ENCODE measurements around the gene AK1. TPM values are rescaled to one million over a fixed set of nuclear protein-coding genes. Genes with fewer than 3 reads are reported as not detected.

Gene AK1
- total and polyA plus RNA-seq, 2 of the 13 experiments (the other 11 are each of a cell fraction or from before 2014, with no cell fraction given) = 19.1 to 32.8 TPM

- TF ChIP-seq TCF7L2 (IDR thresholded peaks at IDR 0.05; ENCODE audit: low read depth, low read length) = no peak
- TF ChIP-seq CTCF (CRISPR knock-in tag; IDR thresholded peaks at IDR 0.05) = peak; percentile 31; the same call in 1 of the 2 replicates
- TF ChIP-seq ZBTB21 (CRISPR knock-in tag; IDR thresholded peaks at IDR 0.05) = no peak
- no peak for TF ChIP-seq ELK4 (CRISPR knock-in tag; IDR thresholded peaks at IDR 0.05; ENCODE audit: borderline replicate concordance)
- TF ChIP-seq ZNF335 (CRISPR knock-in tag; IDR thresholded peaks at IDR 0.05) = no peak; the same call in 1 of the 2 replicates
- TF ChIP-seq HOMEZ (CRISPR knock-in tag; IDR thresholded peaks at IDR 0.05; ENCODE audit: low read depth) = no peak
- TF ChIP-seq HDAC1 (CRISPR knock-in tag; IDR thresholded peaks at IDR 0.05) = peak; percentile 63
- peak; percentile 64 for TF ChIP-seq THAP11 (CRISPR knock-in tag; IDR thresholded peaks at IDR 0.05)
- no peak for TF ChIP-seq MNT (IDR thresholded peaks at IDR 0.05)
- TF ChIP-seq MTF2 (CRISPR knock-in tag; IDR thresholded peaks at IDR 0.05; ENCODE audit: borderline replicate concordance) = no peak
- no peak for TF ChIP-seq HDAC6 (IDR thresholded peaks at IDR 0.05; ENCODE audit: low read depth, low read length)
- peak; percentile 31; the same call in 1 of the 2 replicates for TF ChIP-seq MXD4 (CRISPR knock-in tag; IDR thresholded peaks at IDR 0.05)
- no peak for TF ChIP-seq MAFK (conservative IDR thresholded peaks at IDR 0.05 in 1 of 2, IDR thresholded peaks at IDR 0.05 in 1 of 2; ENCODE audit: low read length in 2 of 2)
- TF ChIP-seq EP300 (IDR thresholded peaks at IDR 0.05; ENCODE audit: low read depth in 2 of 2, low read length in 2 of 2) = peak in 1 of 2 experiments; percentile 79; a peak in 2 of 4 replicates
- TF ChIP-seq EP300 (CRISPR knock-in tag; IDR thresholded peaks at IDR 0.05; ENCODE audit: borderline replicate concordance) = peak; percentile 62; the same call in 1 of the 2 replicates
- TF ChIP-seq CENPT (CRISPR knock-in tag; IDR thresholded peaks at IDR 0.05; ENCODE audit: low read depth) = no peak
- peak; percentile 56; the same call in 1 of the 2 replicates for TF ChIP-seq ARID4A (CRISPR knock-in tag; IDR thresholded peaks at IDR 0.05; ENCODE audit: borderline replicate concordance)
- TF ChIP-seq KDM2A (CRISPR knock-in tag; IDR thresholded peaks at IDR 0.05; ENCODE audit: borderline replicate concordance, low read depth) = peak; percentile 41; the same call in 1 of the 2 replicates
- TF ChIP-seq ZNF562 (CRISPR knock-in tag; IDR thresholded peaks at IDR 0.05; ENCODE audit: borderline replicate concordance) = no peak
- no peak for TF ChIP-seq ZNF234 (CRISPR knock-in tag; conservative IDR thresholded peaks at IDR 0.05)
Measured at GRCh38 chr9:127897193-127897692, 19.8 kb upstream of the AK1 start (continued).

All from HepG2 (cell line).